HCT116 (cell line): ENCODE measurements around the gene IFIT1. TPM values are rescaled to one million over a fixed set of nuclear protein-coding genes. Genes with fewer than 3 reads are reported as not detected.

Experiments
- ATAC-seq: fragments of 200-7000 bp; cut with Tn5 transposase; 2 replicates; pipeline ENCODE4 v1.9.1; 2020; ENCODE audit warnings: mild to moderate bottlenecking, moderate library complexity
- Bru-seq: library from RNA; stranded (reverse); fragments of 400-500 nt; gene quantifications from one replicate; lab custom pipeline; 2021; lab: Mats Ljungman, UMichigan
- BruChase-seq, 2 experiments: library from RNA; stranded (reverse); fragments of 400-500 nt; gene quantifications; one replicate each; lab custom pipeline; 2021; lab: Mats Ljungman, UMichigan
- BruUV-seq: library from RNA; stranded (reverse); fragments of 400-500 nt; replicated peaks from 2 replicates; lab custom pipeline; 2021; lab: Mats Ljungman, UMichigan
- CTCF ChIA-PET: fragments of 300-600 bp; sonication (Branson Sonifier 250); formaldehyde crosslinking; loops from one replicate; lab custom pipeline; 2021; ENCODE audit warnings: antibody characterized with exemption; lab: Charles Lee
- POLR2A ChIA-PET: fragments of 300-600, 350-600 bp; sonication (Branson Sonifier 250); formaldehyde crosslinking; loops from one replicate; lab custom pipeline; 2021; ENCODE audit warnings: antibody characterized with exemption; lab: Charles Lee
- RAD21 ChIA-PET, 2 experiments: fragments of 300-600 bp; sonication (Branson Sonifier 250); formaldehyde crosslinking; loops; one replicate each; lab custom pipeline; 2023; ENCODE audit warnings: low total read pairs in 2 of 2; ENCODE audit not compliant: uncharacterized antibody in 2 of 2, unreplicated experiment in 2 of 2, low non-redundant PET in 1 of 2; lab: Charles Lee
- DNase-seq: peaks from one replicate; pipeline ENCODE4 v3.0.0-alpha.2; 2010; ENCODE audit warnings: low read depth, low spot score
- H2AFZ ChIP-seq: fragments of 200-600 bp; shearing (Covaris generic), sonication (generic); 2 replicates; pipeline ENCODE4 v1.6.1; 2017; ENCODE audit warnings: low read depth, mixed run types, mixed read lengths, antibody characterized with exemption, low read length; ENCODE audit not compliant: poor library complexity, severe bottlenecking
- H3K27ac ChIP-seq: 2 replicates; pipeline ENCODE4 v1.5.1; 2012; ENCODE audit warnings: low read depth, low read length
- H3K27me3 ChIP-seq: fragments of 200-600 bp; sonication (generic); 2 replicates; pipeline ENCODE4 v1.6.1; 2016; ENCODE audit warnings: mixed run types, low read length, mixed read lengths; ENCODE audit not compliant: insufficient read depth
- H3K36me3 ChIP-seq, 2 experiments: fragments of 200-500 bp in 1 of 2; fragments of 200-600 bp in 1 of 2; sonication (Bioruptor generic) in 1 of 2; sonication (generic) in 1 of 2; 2 replicates each; pipeline versions ENCODE4 v1.5.1 to v1.6.1; 2014 to 2016; ENCODE audit warnings: low read length in 2 of 2, inconsistent platforms in 1 of 2, mixed read lengths in 1 of 2, mixed run types in 1 of 2; ENCODE audit not compliant: insufficient read depth in 2 of 2, control insufficient read depth in 1 of 2
- H3K4me1 ChIP-seq, 2 experiments: fragments of 200-600 bp in 1 of 2; sonication (generic) in 1 of 2; 2 replicates each; pipeline versions ENCODE4 v1.5.1 to v1.6.1; 2012 to 2017; ENCODE audit warnings: low read length in 2 of 2, inconsistent platforms in 1 of 2, mild to moderate bottlenecking in 1 of 2, mixed read lengths in 1 of 2, mixed run types in 1 of 2, moderate library complexity in 1 of 2; ENCODE audit not compliant: insufficient read depth in 2 of 2, control insufficient read depth in 1 of 2
- H3K4me2 ChIP-seq: fragments of 200-600 bp; sonication (generic); 2 replicates; pipeline ENCODE4 v1.6.1; 2017; ENCODE audit warnings: mixed run types, low read length, mixed read lengths
- H3K4me3 ChIP-seq, 2 experiments: fragments of 200-600 bp in 1 of 2; sonication (generic) in 1 of 2; replicated peaks in 1 of 2; 2 replicates each; pipeline ENCODE4 v1.5.1; 2011 to 2016; ENCODE audit warnings: low read length in 2 of 2, control low read depth in 1 of 2, low read depth in 1 of 2, mild to moderate bottlenecking in 1 of 2, mixed read lengths in 1 of 2, mixed run types in 1 of 2
- H3K79me2 ChIP-seq: fragments of 200-600 bp; sonication (generic); 2 replicates; pipeline ENCODE4 v1.6.1; 2017; ENCODE audit warnings: mild to moderate bottlenecking, mixed run types, low read length, moderate library complexity, mixed read lengths; ENCODE audit not compliant: insufficient read depth
- H3K9ac ChIP-seq: fragments of 200-600 bp; sonication (generic); 2 replicates; pipeline ENCODE4 v1.6.1; 2016; ENCODE audit warnings: low read length, mixed read lengths
- H3K9me2 ChIP-seq: fragments of 200-600 bp; sonication (generic), shearing (Covaris generic); 2 replicates; pipeline ENCODE4 v1.6.1; 2017; ENCODE audit warnings: mixed run types, mild to moderate bottlenecking, moderate library complexity; ENCODE audit not compliant: insufficient read depth
- H3K9me3 ChIP-seq, 2 experiments: fragments of 200-500 bp in 1 of 2; fragments of 200-600 bp in 1 of 2; sonication (Bioruptor generic) in 1 of 2; sonication (generic) in 1 of 2; 2 replicates each; pipeline ENCODE4 v1.6.1; 2014 to 2017; ENCODE audit warnings: low read length in 2 of 2, mixed read lengths in 2 of 2, inconsistent platforms in 1 of 2, low read depth in 1 of 2, mild to moderate bottlenecking in 1 of 2, mixed run types in 1 of 2, moderate library complexity in 1 of 2; ENCODE audit not compliant: control insufficient read depth in 1 of 2, insufficient read depth in 1 of 2
- H4K20me1 ChIP-seq: fragments of 200-600 bp; sonication (generic), shearing (Covaris generic); 2 replicates; pipeline ENCODE4 v1.6.1; 2017; ENCODE audit warnings: mixed run types, mild to moderate bottlenecking, moderate library complexity; ENCODE audit not compliant: insufficient read depth
- CBX3 ChIP-seq: IDR thresholded peaks from 2 replicates; pipeline ENCODE4 v1.6.1; 2012; ENCODE audit warnings: low read depth
- CEBPB ChIP-seq: IDR thresholded peaks from 2 replicates; pipeline ENCODE4 v1.6.1; 2012; ENCODE audit warnings: low read depth
- EGR1 ChIP-seq: IDR thresholded peaks from 2 replicates; pipeline ENCODE4 v1.6.1; 2012; ENCODE audit warnings: low read depth
- ELF1 ChIP-seq: IDR thresholded peaks from 2 replicates; pipeline ENCODE4 v1.6.1; 2012; ENCODE audit warnings: low read depth, borderline replicate concordance
- EZH2phosphoT487 ChIP-seq: fragments of 200-600 bp; IDR thresholded peaks from 2 replicates; pipeline ENCODE4 v1.6.1; 2018; ENCODE audit warnings: antibody characterized with exemption, borderline replicate concordance
- FOSL1 ChIP-seq: IDR thresholded peaks from 2 replicates; pipeline ENCODE4 v1.6.1; 2012; ENCODE audit warnings: low read depth
- JUND ChIP-seq: IDR thresholded peaks from 2 replicates; pipeline ENCODE4 v1.6.1; 2012
- POLR2A ChIP-seq: IDR thresholded peaks from 2 replicates; pipeline ENCODE4 v1.7.0; 2011; ENCODE audit warnings: borderline replicate concordance; ENCODE audit not compliant: insufficient read depth, insufficient read length; ENCODE audit errors: extremely low read depth
- RAD21 ChIP-seq: IDR thresholded peaks from 2 replicates; pipeline ENCODE4 v1.6.1; 2012; ENCODE audit warnings: low read depth, mild to moderate bottlenecking
- SIN3A ChIP-seq: IDR thresholded peaks from 2 replicates; pipeline ENCODE4 v1.6.1; 2012; ENCODE audit warnings: low read depth
- YY1 ChIP-seq: IDR thresholded peaks from 2 replicates; pipeline ENCODE4 v1.6.1; 2011; ENCODE audit warnings: low read length, low read depth, moderate library complexity, mild to moderate bottlenecking; ENCODE audit not compliant: insufficient replicate concordance; ENCODE audit errors: extremely low read depth
- ZFX ChIP-seq: fragments of 450-650 bp; IDR thresholded peaks from 2 replicates; pipeline ENCODE4 v1.6.1; 2017
- ZNF274 ChIP-seq: fragments of 200-500 bp; sonication (Bioruptor generic); IDR thresholded peaks from 2 replicates; pipeline ENCODE4 v1.6.1; 2014; ENCODE audit warnings: mild to moderate bottlenecking, low read depth, low read length, inconsistent platforms
- intact Hi-C: fragments of 100-400 bp; cut with micrococcal nuclease; formaldehyde crosslinking; loops from 2 replicates; pipeline ENCODE4 v1.10.0; 2022
- long read RNA-seq: library from polyadenylated mRNA; unstranded; transcript quantifications from one replicate; pipeline ENCODE4 v2.0.0, GENCODE V29; 2021; ENCODE audit not compliant: unreplicated experiment
- polyA plus RNA-seq: library from polyadenylated mRNA; unstranded; fragments of >200 nt; gene quantifications from 2 replicates; pipeline ENCODE4 v1.2.1, GENCODE V29; 2012; ENCODE audit warnings: missing spikeins
- total RNA-seq: library from RNA; stranded (reverse); gene quantifications from one replicate; pipeline ENCODE4 v1.2.1, GENCODE V29; 2021; ENCODE audit not compliant: unreplicated experiment
- TF ChIP-seq, protein P1 (sequence below): IDR thresholded peaks from 2 replicates; pipeline ENCODE4 v1.6.1; 2012
- TF ChIP-seq, protein P2 (sequence below), 3 experiments: fragments of 200-600 bp in 1 of 3; sonication (generic) in 1 of 3; IDR thresholded peaks in 2 of 3; conservative IDR thresholded peaks in 1 of 3; 2 replicates each; pipeline ENCODE4 v1.5.1; 2012 to 2017; ENCODE audit warnings: low read depth in 2 of 3, low read length in 2 of 3, antibody characterized with exemption in 1 of 3, borderline replicate concordance in 1 of 3, control low read depth in 1 of 3, mild to moderate bottlenecking in 1 of 3, mixed read lengths in 1 of 3, mixed run types in 1 of 3, moderate library complexity in 1 of 3; ENCODE audit not compliant: insufficient read depth in 1 of 3
- TF ChIP-seq, protein P3 (sequence below): IDR thresholded peaks from 2 replicates; pipeline ENCODE4 v1.6.1; 2012
- TF ChIP-seq, protein P4 (sequence below): IDR thresholded peaks from 2 replicates; pipeline ENCODE4 v1.6.1; 2012; ENCODE audit warnings: low read depth

Gene IFIT1, protein sequence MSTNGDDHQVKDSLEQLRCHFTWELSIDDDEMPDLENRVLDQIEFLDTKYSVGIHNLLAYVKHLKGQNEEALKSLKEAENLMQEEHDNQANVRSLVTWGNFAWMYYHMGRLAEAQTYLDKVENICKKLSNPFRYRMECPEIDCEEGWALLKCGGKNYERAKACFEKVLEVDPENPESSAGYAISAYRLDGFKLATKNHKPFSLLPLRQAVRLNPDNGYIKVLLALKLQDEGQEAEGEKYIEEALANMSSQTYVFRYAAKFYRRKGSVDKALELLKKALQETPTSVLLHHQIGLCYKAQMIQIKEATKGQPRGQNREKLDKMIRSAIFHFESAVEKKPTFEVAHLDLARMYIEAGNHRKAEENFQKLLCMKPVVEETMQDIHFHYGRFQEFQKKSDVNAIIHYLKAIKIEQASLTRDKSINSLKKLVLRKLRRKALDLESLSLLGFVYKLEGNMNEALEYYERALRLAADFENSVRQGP
- total RNA-seq, result 3.6 TPM
- polyA plus RNA-seq, result 1.5 and 2.1 TPM in 2 replicates
- Bru-seq, nascent RNA, result percentile 35 among the genes with signal in this experiment
- percentile 30 among the genes with signal in this experiment for BruChase-seq, experiment 1, labeled RNA remaining after a 6-hour chase
- BruChase-seq, experiment 2, labeled RNA remaining after a 2-hour chase, result percentile 43 among the genes with signal in this experiment
- long read RNA-seq, transcript IFIT1-201 (2 exons, 1,880 nt), result major isoform, 6 of 6 reads
- long read RNA-seq, partial matches to known transcripts, result 0 of 6 reads
- long read RNA-seq, other reads (novel, unspliced or antisense), result 0 of 6 reads

DNA sequence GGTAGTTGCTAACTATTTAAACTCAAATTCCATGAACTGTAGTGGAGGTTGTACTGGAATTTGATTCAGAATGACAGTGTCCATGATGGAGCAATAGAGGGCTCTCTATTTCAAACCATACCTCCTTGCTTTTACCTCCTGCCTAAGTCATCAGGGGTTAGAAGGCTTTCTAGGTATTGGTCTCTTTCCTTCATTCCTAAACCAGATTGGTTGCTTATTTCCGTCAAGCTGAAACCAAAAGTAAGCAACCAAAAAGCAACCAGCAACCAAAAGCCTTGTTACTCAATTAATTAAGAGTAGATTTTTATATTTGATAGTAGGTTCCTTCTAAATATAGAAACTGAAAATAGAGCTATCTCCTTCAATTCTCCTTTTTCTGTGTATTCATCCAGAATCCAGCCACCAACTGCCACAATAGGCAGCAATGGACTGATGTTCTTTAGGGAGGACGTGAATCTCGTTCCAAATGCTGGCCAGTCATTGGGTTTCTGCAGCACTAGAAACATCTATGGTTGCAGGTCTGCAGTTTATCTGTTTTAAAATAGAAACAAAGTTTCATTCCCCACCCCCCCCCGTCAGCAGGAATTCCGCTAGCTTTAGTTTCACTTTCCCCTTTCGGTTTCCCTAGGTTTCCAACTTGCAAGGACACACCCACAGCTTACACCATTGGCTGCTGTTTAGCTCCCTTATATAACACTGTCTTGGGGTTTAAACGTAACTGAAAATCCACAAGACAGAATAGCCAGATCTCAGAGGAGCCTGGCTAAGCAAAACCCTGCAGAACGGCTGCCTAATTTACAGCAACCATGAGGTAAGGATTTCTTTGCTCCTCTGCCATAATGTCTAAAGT lies at the start of gene IFIT1:
Gene IFIT1 (plus strand): TSS at position 717 of the 850 bp plus-strand sequence. CDS start 90 bp downstream, at position 807.
- ChIA-PET RAD21 (interaction anchor here in 1 of 2 experiments (0.7 kb wide), 1 partner anchor 23 kb away, joined by 3 read pairs; no protein-coding TSS in a partner anchor), POLR2A (interaction anchor here (0.7 to 1.3 kb wide), 3 partner anchors 22 to 177 kb away, joined by 3 to 7 read pairs (median 5); partner anchors contain the start of genes IFIT5 and LIPA), CTCF (interaction anchor here (0.6 to 1.5 kb wide), 3 partner anchors 23 to 734 kb away, joined by 3 to 7 read pairs (median 5); no protein-coding TSS in a partner anchor)
- H3K27me3 ChIP-seq, result no peaks in the 10 kb centered on the region
- DNase-seq (peak; percentile 68), ATAC-seq (peak; percentile 95)
- no peaks in the 10 kb centered on the region for H4K20me1 ChIP-seq
- peak within 1 kb of the TSS; percentile 52 for H2AFZ ChIP-seq
- no peaks in the 10 kb centered on the region for H3K36me3 ChIP-seq
- no peaks in the 10 kb centered on the region for H3K9me2 ChIP-seq
- no TSS peak for BruUV-seq
- H3K4me1 ChIP-seq, result peaks cover 2 to 11% of the 10 kb centered on the region in 2 experiments; a peak in 3 of 4 replicates
- H3K9ac ChIP-seq, result peak within 1 kb of the TSS; percentile 15; the same call in 1 of the 2 replicates
- no peaks in the 10 kb centered on the region for H3K79me2 ChIP-seq
- peak within 1 kb of the TSS; percentile 54 to 70 for H3K4me3 ChIP-seq
- H3K4me2 ChIP-seq, result peak within 1 kb of the TSS; percentile 68
- H3K27ac ChIP-seq, result peak within 1 kb of the TSS; percentile 55; the same call in 1 of the 2 replicates
- intact Hi-C loops, result no loop called here
- H3K9me3 ChIP-seq, result no peaks in the 10 kb centered on the region
- no peak for TF ChIP-seq EGR1
- TF ChIP-seq EZH2phosphoT487, result no peak
- TF ChIP-seq, protein P1, sequence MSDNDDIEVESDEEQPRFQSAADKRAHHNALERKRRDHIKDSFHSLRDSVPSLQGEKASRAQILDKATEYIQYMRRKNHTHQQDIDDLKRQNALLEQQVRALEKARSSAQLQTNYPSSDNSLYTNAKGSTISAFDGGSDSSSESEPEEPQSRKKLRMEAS, result no peak
- TF ChIP-seq, protein P2, sequence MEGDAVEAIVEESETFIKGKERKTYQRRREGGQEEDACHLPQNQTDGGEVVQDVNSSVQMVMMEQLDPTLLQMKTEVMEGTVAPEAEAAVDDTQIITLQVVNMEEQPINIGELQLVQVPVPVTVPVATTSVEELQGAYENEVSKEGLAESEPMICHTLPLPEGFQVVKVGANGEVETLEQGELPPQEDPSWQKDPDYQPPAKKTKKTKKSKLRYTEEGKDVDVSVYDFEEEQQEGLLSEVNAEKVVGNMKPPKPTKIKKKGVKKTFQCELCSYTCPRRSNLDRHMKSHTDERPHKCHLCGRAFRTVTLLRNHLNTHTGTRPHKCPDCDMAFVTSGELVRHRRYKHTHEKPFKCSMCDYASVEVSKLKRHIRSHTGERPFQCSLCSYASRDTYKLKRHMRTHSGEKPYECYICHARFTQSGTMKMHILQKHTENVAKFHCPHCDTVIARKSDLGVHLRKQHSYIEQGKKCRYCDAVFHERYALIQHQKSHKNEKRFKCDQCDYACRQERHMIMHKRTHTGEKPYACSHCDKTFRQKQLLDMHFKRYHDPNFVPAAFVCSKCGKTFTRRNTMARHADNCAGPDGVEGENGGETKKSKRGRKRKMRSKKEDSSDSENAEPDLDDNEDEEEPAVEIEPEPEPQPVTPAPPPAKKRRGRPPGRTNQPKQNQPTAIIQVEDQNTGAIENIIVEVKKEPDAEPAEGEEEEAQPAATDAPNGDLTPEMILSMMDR (IDR thresholded peaks at IDR 0.05 in 2 of 3, conservative IDR thresholded peaks at IDR 0.05 in 1 of 3; ENCODE audit: borderline replicate concordance in 1 of 3, insufficient read depth in 1 of 3, low read depth in 2 of 3, low read length in 2 of 3), result no peak
- no peak; the same call in 1 of the 2 replicates for TF ChIP-seq RAD21
- TF ChIP-seq YY1, result no peak
- TF ChIP-seq ELF1, result no peak
- 0 out of 2 replicates have a peak, but pooled peaks have one; percentile 15 for TF ChIP-seq CBX3
- TF ChIP-seq FOSL1, result no peak
- TF ChIP-seq, protein P3, sequence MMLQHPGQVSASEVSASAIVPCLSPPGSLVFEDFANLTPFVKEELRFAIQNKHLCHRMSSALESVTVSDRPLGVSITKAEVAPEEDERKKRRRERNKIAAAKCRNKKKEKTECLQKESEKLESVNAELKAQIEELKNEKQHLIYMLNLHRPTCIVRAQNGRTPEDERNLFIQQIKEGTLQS, result no peak
- peak; percentile 39; the same call in 1 of the 2 replicates for TF ChIP-seq SIN3A
- TF ChIP-seq POLR2A, result peak; percentile 42
- TF ChIP-seq ZNF274, result no peak
- no peak for TF ChIP-seq JUND
- no peak for TF ChIP-seq ZFX
- TF ChIP-seq, protein P4, sequence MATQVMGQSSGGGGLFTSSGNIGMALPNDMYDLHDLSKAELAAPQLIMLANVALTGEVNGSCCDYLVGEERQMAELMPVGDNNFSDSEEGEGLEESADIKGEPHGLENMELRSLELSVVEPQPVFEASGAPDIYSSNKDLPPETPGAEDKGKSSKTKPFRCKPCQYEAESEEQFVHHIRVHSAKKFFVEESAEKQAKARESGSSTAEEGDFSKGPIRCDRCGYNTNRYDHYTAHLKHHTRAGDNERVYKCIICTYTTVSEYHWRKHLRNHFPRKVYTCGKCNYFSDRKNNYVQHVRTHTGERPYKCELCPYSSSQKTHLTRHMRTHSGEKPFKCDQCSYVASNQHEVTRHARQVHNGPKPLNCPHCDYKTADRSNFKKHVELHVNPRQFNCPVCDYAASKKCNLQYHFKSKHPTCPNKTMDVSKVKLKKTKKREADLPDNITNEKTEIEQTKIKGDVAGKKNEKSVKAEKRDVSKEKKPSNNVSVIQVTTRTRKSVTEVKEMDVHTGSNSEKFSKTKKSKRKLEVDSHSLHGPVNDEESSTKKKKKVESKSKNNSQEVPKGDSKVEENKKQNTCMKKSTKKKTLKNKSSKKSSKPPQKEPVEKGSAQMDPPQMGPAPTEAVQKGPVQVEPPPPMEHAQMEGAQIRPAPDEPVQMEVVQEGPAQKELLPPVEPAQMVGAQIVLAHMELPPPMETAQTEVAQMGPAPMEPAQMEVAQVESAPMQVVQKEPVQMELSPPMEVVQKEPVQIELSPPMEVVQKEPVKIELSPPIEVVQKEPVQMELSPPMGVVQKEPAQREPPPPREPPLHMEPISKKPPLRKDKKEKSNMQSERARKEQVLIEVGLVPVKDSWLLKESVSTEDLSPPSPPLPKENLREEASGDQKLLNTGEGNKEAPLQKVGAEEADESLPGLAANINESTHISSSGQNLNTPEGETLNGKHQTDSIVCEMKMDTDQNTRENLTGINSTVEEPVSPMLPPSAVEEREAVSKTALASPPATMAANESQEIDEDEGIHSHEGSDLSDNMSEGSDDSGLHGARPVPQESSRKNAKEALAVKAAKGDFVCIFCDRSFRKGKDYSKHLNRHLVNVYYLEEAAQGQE, result no peak
- TF ChIP-seq CEBPB, result no peak
